GM12878 (cell line): ENCODE results near the gene PPP1R1B. TPM values are rescaled to one million over a fixed set of nuclear protein-coding genes. Genes with fewer than 3 reads are reported as not detected.

ENCODE experiments used
- ATAC-seq: fragments of 200-7000 bp; cut with Tn5 transposase; 3 replicates; pipeline ENCODE4 v1.9.1; 2020; ENCODE audit warnings: mild to moderate bottlenecking, moderate library complexity
- BruUV-seq: library from RNA; stranded (reverse); fragments of 400-500 nt; replicated peaks from 2 replicates; lab custom pipeline; 2021; lab: Mats Ljungman, UMichigan
- CTCF ChIA-PET: fragments of 300-600 bp; sonication (Branson Sonifier 250); formaldehyde crosslinking; extraction: SDS; loops from one replicate; lab custom pipeline; 2021; ENCODE audit warnings: inconsistent platforms; lab: Yijun Ruan, JAX
- POLR2A ChIA-PET: fragments of 350-600 bp; formaldehyde crosslinking; extraction: SDS; loops from one replicate; lab custom pipeline; 2021; ENCODE audit warnings: inconsistent platforms; lab: Charles Lee
- RAD21 ChIA-PET: fragments of 300-600 bp; sonication (Branson Sonifier 250); formaldehyde crosslinking; loops from one replicate; lab custom pipeline; 2023; ENCODE audit warnings: antibody characterized with exemption; ENCODE audit not compliant: unreplicated experiment; lab: Charles Lee
- SMC1A ChIA-PET: fragments of 300-600 bp; sonication (Branson Sonifier 250); formaldehyde crosslinking; loops from one replicate; lab custom pipeline; 2023; ENCODE audit not compliant: unreplicated experiment, uncharacterized antibody; lab: Charles Lee
- DNase-seq: peaks from one replicate; pipeline ENCODE4 v3.0.0-alpha.2; 2011; ENCODE audit warnings: low read depth, low spot score
- FAIRE-seq: peaks from 3 replicates; lab custom pipeline; 2011; peaks lifted over from hg19 to GRCh38; lab: Jason Lieb, UNC
- H2AFZ ChIP-seq: 2 replicates; pipeline ENCODE4 v1.6.0; 2011; ENCODE audit warnings: low read depth, low read length, control low read depth; ENCODE audit not compliant: control insufficient read depth
- H3K27ac ChIP-seq: 2 replicates; pipeline ENCODE4 v1.5.1; 2011; ENCODE audit warnings: control low read depth; ENCODE audit not compliant: control insufficient read depth, insufficient read depth
- H3K27me3 ChIP-seq, 2 experiments: replicated peaks in 1 of 2; 2 replicates each; pipeline versions ENCODE4 v1.6.0 to v1.6.1; 2011; ENCODE audit warnings: low read length in 1 of 2; ENCODE audit not compliant: control insufficient read depth in 2 of 2, insufficient read depth in 2 of 2
- H3K36me3 ChIP-seq, 2 experiments: 2 replicates each; pipeline ENCODE4 v1.5.1; 2011; ENCODE audit warnings: low read length in 1 of 2; ENCODE audit not compliant: control insufficient read depth in 2 of 2, insufficient read depth in 2 of 2
- H3K4me1 ChIP-seq: 2 replicates; pipeline ENCODE4 v1.6.1; 2011; ENCODE audit warnings: mild to moderate bottlenecking, low read length, moderate library complexity, mixed read lengths; ENCODE audit not compliant: control insufficient read depth, insufficient read depth
- H3K4me2 ChIP-seq: 2 replicates; pipeline ENCODE4 v1.6.0; 2011; ENCODE audit warnings: control low read depth; ENCODE audit not compliant: control insufficient read depth, insufficient read depth
- H3K4me3 ChIP-seq: fragments of 200-600 bp; sonication (generic); 2 replicates; pipeline ENCODE4 v1.5.1; 2016
- H3K79me2 ChIP-seq: 2 replicates; pipeline ENCODE4 v1.6.0; 2011; ENCODE audit warnings: low read length; ENCODE audit not compliant: control insufficient read depth, insufficient read depth
- H3K9ac ChIP-seq: 2 replicates; pipeline ENCODE4 v1.8.0; 2011; ENCODE audit warnings: low read length, control low read depth, mixed read lengths; ENCODE audit not compliant: control insufficient read depth, insufficient read depth
- H3K9me3 ChIP-seq: replicated peaks from 3 replicates; pipeline ENCODE4 v1.5.1; 2011; ENCODE audit warnings: mild to moderate bottlenecking, low read length; ENCODE audit not compliant: control insufficient read depth, insufficient read depth
- H4K20me1 ChIP-seq: 2 replicates; pipeline ENCODE4 v1.6.0; 2011; ENCODE audit not compliant: control insufficient read depth, insufficient read depth
- BCLAF1 ChIP-seq: fragments of 450-650 bp; IDR thresholded peaks from 2 replicates; pipeline ENCODE4 v1.6.1; 2017; ENCODE audit warnings: antibody characterized with exemption, mild to moderate bottlenecking, moderate library complexity
- CHD2 ChIP-seq: IDR thresholded peaks from 2 replicates; pipeline ENCODE4 v1.6.1; 2011; ENCODE audit warnings: low read depth, low read length, improper control_type of control experiment, borderline replicate concordance
- CREM ChIP-seq: IDR thresholded peaks from 2 replicates; pipeline ENCODE4 v1.6.1; 2014; ENCODE audit warnings: antibody characterized with exemption, low read depth
- GABPA ChIP-seq: IDR thresholded peaks from 2 replicates; pipeline ENCODE4 v1.6.1; 2014; ENCODE audit warnings: antibody characterized with exemption, low read depth, mild to moderate bottlenecking, inconsistent platforms
- IRF5 ChIP-seq: fragments of 450-650 bp; IDR thresholded peaks from 2 replicates; pipeline ENCODE4 v1.6.1; 2017; ENCODE audit warnings: borderline replicate concordance
- MTA2 ChIP-seq: fragments of 450-650 bp; IDR thresholded peaks from 2 replicates; pipeline ENCODE4 v1.6.1; 2016; ENCODE audit warnings: low read depth, mild to moderate bottlenecking, moderate library complexity
- NBN ChIP-seq: fragments of 450-650 bp; IDR thresholded peaks from 2 replicates; pipeline ENCODE4 v1.6.1; 2016
- NFYA ChIP-seq: IDR thresholded peaks from 2 replicates; pipeline ENCODE4 v1.6.1; 2011; ENCODE audit warnings: low read depth, mild to moderate bottlenecking, low read length, improper control_type of control experiment, borderline replicate concordance
- RUNX3 ChIP-seq: IDR thresholded peaks from 2 replicates; pipeline ENCODE4 v1.6.1; 2012; ENCODE audit warnings: low read length, inconsistent platforms
- SMAD5 ChIP-seq: IDR thresholded peaks from 2 replicates; pipeline ENCODE4 v1.6.1; 2016; ENCODE audit warnings: antibody characterized with exemption, low read depth
- SP1 ChIP-seq: IDR thresholded peaks from one replicate; pipeline ENCODE4 v1.6.1; 2011; ENCODE audit warnings: low read depth, low read length
- SRF ChIP-seq, 2 experiments: IDR thresholded peaks; 2 replicates each; pipeline ENCODE4 v1.6.1; 2011; ENCODE audit warnings: low read depth in 2 of 2, low read length in 2 of 2, mild to moderate bottlenecking in 1 of 2, moderate library complexity in 1 of 2
- STAT1 ChIP-seq: fragments of 450-650 bp; conservative IDR thresholded peaks from 2 replicates; pipeline ENCODE4 v1.6.1; 2014; ENCODE audit warnings: antibody characterized with exemption, mild to moderate bottlenecking
- SUPT20H ChIP-seq: IDR thresholded peaks from 2 replicates; pipeline ENCODE4 v1.6.1; 2011; ENCODE audit warnings: low read depth, mild to moderate bottlenecking, low read length, moderate library complexity, borderline replicate concordance; ENCODE audit not compliant: control insufficient read depth
- ZNF384 ChIP-seq: IDR thresholded peaks from 2 replicates; pipeline ENCODE4 v1.6.1; 2012; ENCODE audit warnings: low read depth, mild to moderate bottlenecking, low read length, improper control_type of control experiment, borderline replicate concordance
- WGBS: methylation state at CpG from one replicate; pipeline ENCODE4 v1.1.6; 2016; ENCODE audit warnings: low lambda C conversion rate; ENCODE audit not compliant: insufficient replicate concordance, insufficient coverage; ENCODE audit errors: missing lambda C conversion rate; 5-methylcytosine and 5-hydroxymethylcytosine counted together
- in situ Hi-C: fragments of 300-500 bp; cut with MboI; formaldehyde crosslinking; loops from 9 replicates; pipeline ENCODE4 v1.14.3; 2018; ENCODE audit warnings: mixed read lengths
- intact Hi-C: fragments of 100-400 bp; cut with micrococcal nuclease; formaldehyde crosslinking; loops from one replicate; pipeline ENCODE4 v1.14.2; 2022; ENCODE audit not compliant: unreplicated experiment
- polyA plus RNA-seq, 11 experiments: library from polyadenylated mRNA; depleted of rRNA in 4 of 11; unstranded in 6 of 11; stranded (reverse) in 5 of 11; fragments of >200 nt; fragmentation: Nextera tagmentation in 4 of 11; fragmentation: Illumina TruSeq in 1 of 11; extraction: Ambion mirVana in 4 of 11; extraction: Trizol in 1 of 11; gene quantifications; 1 replicate in 1 of 11; 2 replicates in 10 of 11; pipeline versions ENCODE4 v1.2.1 to v1.2.3, GENCODE V29; 2011 to 2016; ENCODE audit warnings: inconsistent platforms in 2 of 11, missing spikeins in 2 of 11, low read depth in 1 of 11
- total RNA-seq, 4 experiments: library from RNA; depleted of rRNA in 3 of 4; stranded (reverse); fragments of >200 nt in 3 of 4; fragmentation: Illumina TruSeq in 1 of 4; extraction: Trizol in 1 of 4; gene quantifications; 2 replicates each; pipeline versions ENCODE4 v1.2.1 to v1.2.3, GENCODE V29; 2013 to 2021
- TF ChIP-seq, protein P1 (sequence below): IDR thresholded peaks from 2 replicates; pipeline ENCODE4 v1.6.1; 2012; ENCODE audit warnings: low read length, inconsistent platforms

The PPP1R1B gene
- total and polyA plus RNA-seq, 10 of the 15 experiments (the other 5 are each of a cell fraction or from before 2014, with no cell fraction given), result 0.08 TPM; not detected in 9

- TF ChIP-seq BCLAF1 (no peak), CREM (no peak), MTA2 (no peak)
Observed at GRCh38 chr17:39648616-39649366, 22.0 kb downstream of the PPP1R1B start (continued).

- Histone ChIP-seq H3K27me3 (no peaks in the 10 kb centered on the region), H3K79me2 (no peaks in the 10 kb centered on the region; the same call in none of the 2 replicates), H3K36me3 (peaks cover 4% of the 10 kb centered on the region in 2 experiments; a peak in 3 of 4 replicates), H3K9ac (no peak overlapping the region), H4K20me1 (no peaks in the 10 kb centered on the region), H3K27ac (no peak overlapping the region), H3K4me2 (no peak overlapping the region)
- 100% methylated on average over 5 of the region's 11 CpGs for WGBS
- no peak for ATAC-seq
- in situ Hi-C loops (no loop called here), intact Hi-C loops (no loop called here)
- no TSS peak for BruUV-seq
- SMC1A ChIA-PET, result interaction anchor here (0.6 kb wide), 1 partner anchor 16 kb away, joined by 3 read pairs; no protein-coding TSS in a partner anchor
- TF ChIP-seq IRF5, result no peak
- TF ChIP-seq STAT1, result no peak
- TF ChIP-seq, protein P1, sequence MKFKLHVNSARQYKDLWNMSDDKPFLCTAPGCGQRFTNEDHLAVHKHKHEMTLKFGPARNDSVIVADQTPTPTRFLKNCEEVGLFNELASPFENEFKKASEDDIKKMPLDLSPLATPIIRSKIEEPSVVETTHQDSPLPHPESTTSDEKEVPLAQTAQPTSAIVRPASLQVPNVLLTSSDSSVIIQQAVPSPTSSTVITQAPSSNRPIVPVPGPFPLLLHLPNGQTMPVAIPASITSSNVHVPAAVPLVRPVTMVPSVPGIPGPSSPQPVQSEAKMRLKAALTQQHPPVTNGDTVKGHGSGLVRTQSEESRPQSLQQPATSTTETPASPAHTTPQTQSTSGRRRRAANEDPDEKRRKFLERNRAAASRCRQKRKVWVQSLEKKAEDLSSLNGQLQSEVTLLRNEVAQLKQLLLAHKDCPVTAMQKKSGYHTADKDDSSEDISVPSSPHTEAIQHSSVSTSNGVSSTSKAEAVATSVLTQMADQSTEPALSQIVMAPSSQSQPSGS, result no peak
- TF ChIP-seq NFYA, result no peak
- no peak for TF ChIP-seq CREM
- TF ChIP-seq ZNF384, result no peak
- TF ChIP-seq GABPA, result no peak
- no peak for TF ChIP-seq SMAD5
- TF ChIP-seq CHD2, result no peak
- TF ChIP-seq NBN, result no peak
- TF ChIP-seq SUPT20H, result no peak
- no peak for TF ChIP-seq SRF (IDR thresholded peaks at IDR 0.05; ENCODE audit: low read depth in 2 of 2, low read length in 2 of 2)
- no peak for TF ChIP-seq RUNX3
- no peak for TF ChIP-seq SP1
- TF ChIP-seq, all 136 proteins: peak for 0
- no peak overlapping the region for H2AFZ ChIP-seq
- no peaks in the 10 kb centered on the region for H3K9me3 ChIP-seq
- ChIA-PET POLR2A (interaction anchor here (0.6 to 0.7 kb wide), 2 partner anchors 22 to 171 kb away, joined by 3 read pairs; no protein-coding TSS in a partner anchor), RAD21 (no interaction called here), CTCF (interaction anchor here (0.6 to 8.8 kb wide), 6 partner anchors 12 to 106 kb away, joined by 3 to 100 read pairs (median 4); partner anchors contain the start of gene STARD3)
- H3K4me1 ChIP-seq, result no peaks in the 10 kb centered on the region
- DNase-seq, result no peak
- no peak for FAIRE-seq
- H3K4me3 ChIP-seq, result no peak overlapping the region
Observed at GRCh38 chr17:39650121-39650579, 23.4 kb downstream of the PPP1R1B start.
